DMS53 treated with DMSO at 0.1 percent for 48 hours (cell line): ENCODE results near the gene DHRS13.
"Not testable (repeated sequence)": the region's sequence is repeated elsewhere in the genome, so short reads cannot be mapped to it uniquely, and the experiment has no call there.

Source experiments
- DNase-seq: peaks from one replicate; lab custom pipeline; 2025; ENCODE audit not compliant: unreplicated experiment; lab: John Stamatoyannopoulos, UW

Gene DHRS13

DNA sequence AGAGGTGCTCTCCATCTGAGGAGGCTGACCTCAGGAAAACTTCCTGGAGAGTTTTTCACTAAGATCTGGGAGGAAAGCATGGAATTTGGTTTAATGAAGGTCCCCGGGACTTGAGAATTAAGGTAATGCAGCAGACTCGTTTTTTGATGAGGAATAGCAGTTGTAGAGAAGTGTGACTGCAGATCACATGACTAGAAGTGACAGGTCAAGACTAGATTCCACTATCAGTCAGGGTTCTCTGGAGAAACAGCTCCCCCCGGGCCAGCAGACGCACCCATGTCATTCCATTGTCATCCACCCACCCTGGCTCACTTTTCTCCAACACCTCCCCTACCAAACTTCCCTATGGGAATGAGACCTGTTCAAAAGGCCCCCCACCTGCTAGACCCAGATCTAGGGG is 1.9 kb upstream of the DHRS13 start:
- DNase-seq: no peak

DNA sequence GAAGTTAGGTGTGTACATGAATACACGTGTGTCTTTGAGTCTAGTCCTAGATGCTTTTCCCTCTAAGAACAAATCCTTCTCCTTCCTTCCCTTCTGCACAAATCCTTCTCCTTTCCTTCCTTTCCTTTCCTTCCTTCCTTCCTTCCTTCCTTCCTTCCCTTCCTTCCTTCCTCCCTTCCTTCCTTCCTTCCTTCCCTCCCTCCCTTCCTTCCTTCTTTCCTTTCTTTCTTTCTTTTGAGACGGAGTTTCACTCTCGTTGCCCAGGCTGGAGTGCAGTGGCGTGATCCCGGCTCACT is 615 bp upstream of the DHRS13 start:
- DNase-seq: not testable (repeated sequence)

- DNase-seq: peak; percentile 12
Measured at GRCh38 chr17:28901866-28902818, 737 bp downstream of the DHRS13 start.

GRCh38 chr17:28900986-28901726 is 1.7 kb downstream of the DHRS13 start:
- DNase-seq: no peak

- no peak for DNase-seq
Measured at GRCh38 chr17:28899212-28899815, 3.6 kb downstream of the DHRS13 start.

DNA sequence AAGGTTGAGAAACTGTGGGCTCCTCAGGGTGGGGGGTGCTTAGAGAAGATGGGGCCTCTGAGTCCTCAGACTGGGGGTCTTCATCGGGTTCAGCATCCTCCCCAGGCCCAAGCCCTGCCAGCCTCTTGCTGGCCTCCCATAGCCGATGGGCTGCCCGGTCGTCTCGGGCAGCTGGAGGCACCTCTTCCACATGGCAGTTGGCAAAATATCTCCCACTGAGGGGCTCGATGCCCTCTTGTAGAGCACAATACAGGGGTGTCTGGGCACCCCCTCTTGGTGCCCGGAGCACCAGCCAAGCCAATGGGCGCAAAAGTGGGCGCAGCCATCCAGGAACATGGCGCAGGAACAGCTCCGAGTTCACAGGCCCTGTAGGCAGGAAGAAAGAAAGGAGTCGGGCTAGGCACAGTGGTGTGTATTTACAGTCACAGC is 4.3 kb downstream of the DHRS13 start:
- no peak for DNase-seq

GRCh38 chr17:28897769-28898526 is 4.9 kb downstream of the DHRS13 start:
- no peak for DNase-seq

- DNase-seq: no peak
Measured at GRCh38 chr17:28896884-28897768, 5.8 kb downstream of the DHRS13 start, which contains the start of gene FLOT2. Gene FLOT2, minus strand, starts transcription at chr17:28897733. Its CDS starts 159 bp downstream, at chr17:28897574.

DNA sequence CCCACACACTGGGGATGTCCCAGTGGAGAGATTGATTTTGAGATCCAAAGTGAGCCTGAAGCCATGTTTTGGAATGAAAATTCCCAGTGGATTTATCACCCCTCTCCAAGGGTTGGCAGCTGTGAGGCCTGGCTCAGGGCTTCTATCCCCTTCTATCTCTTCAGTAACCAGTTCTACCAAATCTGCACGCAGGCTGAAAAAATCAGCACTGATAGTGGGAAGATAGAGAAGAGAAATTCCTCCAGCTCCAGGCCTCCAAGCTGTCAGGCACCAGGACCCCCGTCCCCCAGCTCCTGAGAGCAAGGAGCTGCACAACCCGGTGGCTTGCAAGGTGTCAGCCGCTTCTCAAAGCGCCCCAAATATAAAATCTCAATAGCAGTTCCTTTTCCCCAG is 6.4 kb downstream of the DHRS13 start:
- no peak for DNase-seq

- no peak for DNase-seq
Measured at GRCh38 chr17:28895794-28896447, 7.0 kb downstream of the DHRS13 start.

- DNase-seq: not testable (repeated sequence)
Measured at GRCh38 chr17:28893248-28894183, 9.4 kb downstream of the DHRS13 start.

DNA sequence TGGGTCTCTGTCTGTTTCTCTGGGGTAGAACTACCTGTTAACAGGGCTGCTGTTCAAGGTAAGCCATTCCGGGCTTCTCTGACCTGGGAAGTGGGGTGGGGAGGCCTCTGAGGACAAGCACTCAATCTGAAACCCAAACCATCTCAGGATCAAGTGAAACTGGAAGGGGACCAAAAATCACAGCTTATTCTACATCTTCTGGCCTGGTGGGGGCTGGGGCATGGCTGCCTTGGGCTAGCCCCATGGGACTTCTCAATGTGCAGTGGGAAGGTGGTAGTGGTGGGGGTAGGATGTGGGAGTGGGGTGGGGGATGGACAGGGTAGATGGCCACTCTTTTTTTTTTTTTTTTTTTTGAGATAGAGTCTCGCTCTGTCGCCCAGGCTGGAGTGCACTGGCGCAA is 10.9 kb downstream of the DHRS13 start:
- DNase-seq: no peak

- DNase-seq: no peak
Measured at GRCh38 chr17:28891201-28891600, 11.7 kb downstream of the DHRS13 start.

DNA sequence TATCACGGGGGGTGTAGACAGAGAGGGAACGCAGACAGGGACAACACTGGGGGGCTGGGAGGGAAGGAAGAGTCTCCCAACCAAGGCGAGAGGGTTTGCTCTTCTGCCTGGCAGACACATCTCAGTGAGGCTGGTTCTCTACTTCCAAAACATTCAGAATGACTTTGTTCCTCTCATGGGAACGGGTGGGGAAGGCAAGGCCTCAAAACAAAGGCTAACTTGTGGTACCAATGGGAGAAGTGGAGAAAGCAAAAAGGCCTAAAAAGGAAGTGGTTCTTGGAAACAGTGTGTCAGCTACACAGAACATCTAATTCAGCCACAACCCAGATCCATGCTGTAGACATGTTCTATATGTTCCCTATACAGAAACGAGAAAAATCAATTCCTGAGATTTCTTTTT is 12.9 kb downstream of the DHRS13 start:
- DNase-seq: no peak

GRCh38 chr17:28888832-28889231 is 14.0 kb downstream of the DHRS13 start:
- no peak for DNase-seq

GRCh38 chr17:28887871-28888471 is 14.9 kb downstream of the DHRS13 start:
- DNase-seq: no peak

DNA sequence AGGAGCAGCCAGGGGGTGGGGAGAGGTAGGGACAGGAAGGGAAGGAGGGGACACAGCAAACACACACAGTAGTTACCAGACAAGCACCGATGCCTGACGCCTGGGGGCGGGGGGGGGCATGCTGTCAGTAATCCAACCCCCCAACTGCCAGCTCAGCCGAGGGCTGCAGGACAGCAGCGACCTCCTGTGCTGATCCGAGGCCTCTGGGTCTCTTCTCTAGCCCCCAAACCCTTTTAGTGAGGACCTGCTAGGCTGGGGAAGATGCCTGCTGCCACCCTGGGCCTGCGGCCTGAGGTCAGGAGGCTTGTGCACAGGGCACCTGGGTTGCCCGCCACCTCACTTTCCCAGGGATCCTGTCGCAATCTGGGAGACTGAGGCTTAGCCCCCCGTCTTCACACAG is 16.9 kb downstream of the DHRS13 start:
- DNase-seq: no peak

- no peak for DNase-seq
Measured at GRCh38 chr17:28885363-28885762, 17.5 kb downstream of the DHRS13 start.
